Progenitor cell of endocrine pancreas (in vitro differentiated cells): ENCODE measurements around the gene EME2. TPM values are rescaled to one million over a fixed set of nuclear protein-coding genes. Genes with fewer than 3 reads are reported as not detected.

Experiments used
- DNase-seq: peaks from one replicate; pipeline ENCODE4 v3.0.0; 2021; ENCODE audit warnings: low spot score; ENCODE audit not compliant: unreplicated experiment
- H3K27ac Mint-ChIP-seq: 2 replicates; pipeline ENCODE4 v1.8.0; 2021; ENCODE audit warnings: mild to moderate bottlenecking, moderate library complexity, mixed read lengths
- H3K27me3 Mint-ChIP-seq: 2 replicates; pipeline ENCODE4 v1.8.0; 2021; ENCODE audit warnings: mixed read lengths
- H3K36me3 Mint-ChIP-seq: 2 replicates; pipeline ENCODE4 v1.8.0; 2022; ENCODE audit warnings: mixed read lengths; ENCODE audit not compliant: insufficient read depth
- H3K4me1 Mint-ChIP-seq: 2 replicates; pipeline ENCODE4 v1.8.0; 2021; ENCODE audit warnings: low read depth, mixed read lengths
- H3K4me3 Mint-ChIP-seq: 2 replicates; pipeline ENCODE4 v1.8.0; 2021; ENCODE audit warnings: low read depth, mild to moderate bottlenecking, moderate library complexity, mixed read lengths
- H3K9me3 Mint-ChIP-seq: 2 replicates; pipeline ENCODE4 v1.8.0; 2021; ENCODE audit warnings: low read depth, mixed read lengths
- CTCF ChIP-seq: fragments of 200-600 bp; sonication (generic); IDR thresholded peaks from one replicate; pipeline ENCODE4 v1.5.0; 2021; ENCODE audit warnings: antibody characterized with exemption, mild to moderate bottlenecking; ENCODE audit not compliant: unreplicated experiment
- total RNA-seq: library from RNA; stranded (reverse); gene quantifications from 2 replicates; pipeline ENCODE4 v1.2.1, GENCODE V29; 2021

The EME2 gene
- total RNA-seq, 1 donor from 2014 or later: 50.6 TPM

- H3K9me3 Mint-ChIP-seq: no peaks in the 10 kb centered on the region
- peaks cover 7% of the 10 kb centered on the region for H3K36me3 Mint-ChIP-seq
- no peak overlapping the region for H3K27ac Mint-ChIP-seq
- no peaks in the 10 kb centered on the region for H3K27me3 Mint-ChIP-seq
- no peak for TF ChIP-seq CTCF
- no peak for DNase-seq
- no peaks in the 10 kb centered on the region for H3K4me1 Mint-ChIP-seq
- no peak overlapping the region for H3K4me3 Mint-ChIP-seq
Measured at GRCh38 chr16:1727651-1728624, 44.7 kb upstream of the EME2 start.

GRCh38 chr16:1729026-1729425 is 43.6 kb upstream of the EME2 start:
- peaks cover 7% of the 10 kb centered on the region for H3K36me3 Mint-ChIP-seq
- H3K27me3 Mint-ChIP-seq: no peaks in the 10 kb centered on the region
- DNase-seq: no peak
- TF ChIP-seq CTCF: no peak
- H3K4me3 Mint-ChIP-seq: no peak overlapping the region
- no peaks in the 10 kb centered on the region for H3K9me3 Mint-ChIP-seq
- no peak overlapping the region for H3K27ac Mint-ChIP-seq
- H3K4me1 Mint-ChIP-seq: no peaks in the 10 kb centered on the region

- Mint-ChIP-seq H3K4me1 (no peaks in the 10 kb centered on the region), H3K4me3 (no peak overlapping the region), H3K27ac (no peak overlapping the region), H3K9me3 (no peaks in the 10 kb centered on the region), H3K36me3 (peaks cover 7% of the 10 kb centered on the region), H3K27me3 (no peaks in the 10 kb centered on the region)
- no peak for DNase-seq
- TF ChIP-seq CTCF: no peak
Measured at GRCh38 chr16:1729445-1729844, 43.2 kb upstream of the EME2 start.

GRCh38 chr16:1731073-1731472 is 41.5 kb upstream of the EME2 start:
- peaks cover 7% of the 10 kb centered on the region for H3K36me3 Mint-ChIP-seq
- H3K27me3 Mint-ChIP-seq: no peaks in the 10 kb centered on the region
- no peaks in the 10 kb centered on the region for H3K9me3 Mint-ChIP-seq
- no peak overlapping the region for H3K27ac Mint-ChIP-seq
- no peak for TF ChIP-seq CTCF
- H3K4me1 Mint-ChIP-seq: no peaks in the 10 kb centered on the region
- no peak for DNase-seq
- no peak overlapping the region for H3K4me3 Mint-ChIP-seq

GRCh38 chr16:1731603-1732002 is 41.0 kb upstream of the EME2 start:
- TF ChIP-seq CTCF: no peak
- peak overlapping the region; percentile 31 for H3K27ac Mint-ChIP-seq
- H3K4me1 Mint-ChIP-seq: no peaks in the 10 kb centered on the region
- no peaks in the 10 kb centered on the region for H3K9me3 Mint-ChIP-seq
- peaks cover 7% of the 10 kb centered on the region for H3K36me3 Mint-ChIP-seq
- no peak for DNase-seq
- no peaks in the 10 kb centered on the region for H3K27me3 Mint-ChIP-seq
- no peak overlapping the region for H3K4me3 Mint-ChIP-seq
